HG02840 (cell line): ENCODE results near the gene GSAP.

Experiments
- ATAC-seq: cut with Tn5 transposase; IDR thresholded peaks from one replicate; pipeline ENCODE4 v1.9.1; 2021; ENCODE audit warnings: mild to moderate bottlenecking, moderate library complexity, moderate number of reproducible peaks; ENCODE audit not compliant: unreplicated experiment, low FRiP score

Gene GSAP

DNA sequence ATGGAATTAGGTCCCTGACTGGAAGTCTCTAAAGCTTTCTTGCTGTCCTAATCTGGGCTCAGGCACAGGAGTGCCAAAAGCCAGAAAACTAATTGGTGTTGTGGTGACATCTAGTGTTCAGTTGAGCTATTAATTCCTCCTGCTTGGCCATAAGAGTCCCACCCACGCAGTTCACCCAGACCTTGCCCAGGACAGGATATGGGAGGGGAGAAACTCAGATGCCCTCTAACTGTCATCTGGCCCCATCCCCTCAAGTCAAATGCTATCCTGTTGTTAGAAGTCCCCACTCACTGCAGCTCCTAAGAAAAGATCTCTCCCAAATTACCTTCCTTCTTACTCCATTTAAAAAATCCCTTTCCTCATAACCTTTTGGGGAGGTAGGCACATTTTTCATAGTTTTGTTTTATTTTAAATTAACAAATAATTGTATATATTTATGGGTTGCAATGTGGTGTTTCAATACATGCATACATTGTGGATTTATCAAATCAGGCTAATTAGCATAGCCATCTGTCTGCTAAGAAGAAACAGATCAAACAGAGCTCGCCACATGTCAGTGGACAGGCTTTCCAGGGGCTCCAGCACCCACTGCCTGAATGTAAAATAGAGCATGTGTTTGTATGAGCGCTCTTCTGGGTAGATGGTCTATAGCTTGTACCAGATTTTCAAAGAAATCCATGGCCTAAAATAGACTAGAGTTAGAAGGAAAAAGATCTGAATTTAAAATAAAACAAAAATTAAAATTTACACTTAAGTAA lies 84.0 kb downstream of the GSAP start:
- ATAC-seq = peak; percentile 51

DNA sequence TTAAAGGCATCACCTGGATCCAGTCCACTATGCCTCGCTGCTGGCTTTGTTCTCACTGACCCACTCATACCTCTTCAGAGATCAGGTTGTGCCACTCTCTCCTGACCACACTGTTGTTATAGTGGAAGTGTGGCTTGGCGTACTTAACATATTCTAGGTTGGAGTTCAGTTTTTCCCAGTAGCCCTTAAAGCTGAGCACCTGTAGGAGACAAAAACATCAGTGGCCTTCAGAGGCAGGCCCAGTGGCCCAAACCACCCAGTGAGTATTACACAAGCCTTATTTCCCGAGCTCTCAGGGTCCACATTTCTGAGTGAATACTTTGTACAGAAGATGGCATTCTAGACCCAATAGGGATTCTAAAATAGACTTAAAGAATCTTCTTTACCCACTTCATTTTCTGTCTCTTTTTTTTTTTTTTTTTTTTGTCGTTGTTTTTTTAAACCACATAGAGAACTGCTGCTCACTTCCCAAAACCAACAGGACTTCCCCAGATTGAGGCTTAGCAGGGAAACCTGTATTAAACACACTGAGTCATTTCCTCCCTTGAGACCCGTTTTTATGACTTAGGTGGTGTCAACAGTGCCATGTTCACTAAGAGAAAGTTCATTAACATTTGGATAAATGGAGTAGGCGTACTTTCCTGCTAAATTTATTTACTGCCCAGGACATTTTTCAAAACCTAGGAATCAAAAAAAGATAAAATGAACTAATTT lies 85.8 kb downstream of the GSAP start:
- peak; percentile 66 for ATAC-seq

DNA sequence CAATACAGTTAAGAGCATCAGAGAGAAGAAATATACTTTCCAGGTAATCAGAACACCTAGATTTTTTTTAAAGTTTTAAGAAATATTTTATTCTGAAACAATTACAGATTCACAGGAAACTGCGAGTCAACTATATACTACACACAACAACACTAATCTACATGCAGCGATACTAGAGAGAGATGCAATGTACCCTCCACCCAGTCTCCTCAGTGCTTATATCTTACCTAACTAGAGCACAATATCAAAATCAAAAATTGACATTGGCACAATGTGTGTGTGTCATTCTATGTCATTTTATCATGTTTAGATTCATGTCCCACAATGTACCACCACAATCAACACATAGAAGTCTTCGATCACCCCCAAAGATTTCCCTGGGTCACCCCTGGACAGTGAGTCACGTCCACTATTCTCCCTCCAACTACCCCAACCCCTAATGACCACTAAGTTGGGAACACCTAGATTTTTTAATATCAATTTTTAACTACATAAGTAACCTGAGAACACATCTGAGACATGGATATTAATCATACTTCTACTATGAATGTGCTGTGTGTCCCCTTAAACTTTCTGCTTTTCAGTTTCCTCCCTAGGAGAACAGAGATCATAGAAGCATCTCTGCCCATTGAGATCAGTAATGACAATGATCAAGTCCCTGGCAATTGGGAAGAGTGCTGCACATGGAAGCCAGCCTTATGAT lies 86.5 kb downstream of the GSAP start:
- ATAC-seq = peak; percentile 45

DNA sequence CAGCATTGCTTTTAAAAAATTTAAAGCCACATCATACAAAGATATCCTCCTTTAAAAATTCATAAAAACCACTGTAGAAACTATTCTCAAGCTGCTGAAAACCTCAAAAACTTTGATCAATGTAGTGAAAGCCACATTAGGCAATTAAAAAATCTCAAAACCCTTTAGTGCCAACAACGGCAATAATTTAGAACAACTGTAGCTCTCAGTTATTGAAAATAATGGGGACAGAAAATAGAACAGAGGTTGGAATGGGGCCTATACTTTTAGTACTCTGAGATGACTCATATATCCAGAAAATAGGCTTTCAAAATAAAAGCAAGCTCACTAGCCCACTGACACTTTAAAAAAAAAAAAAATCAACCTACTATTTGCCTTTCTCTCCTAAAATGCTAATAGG lies 87.5 kb downstream of the GSAP start:
- no peak for ATAC-seq

GRCh38 chr7:77327932-77328628 lies 88.1 kb downstream of the GSAP start:
- no peak for ATAC-seq

DNA sequence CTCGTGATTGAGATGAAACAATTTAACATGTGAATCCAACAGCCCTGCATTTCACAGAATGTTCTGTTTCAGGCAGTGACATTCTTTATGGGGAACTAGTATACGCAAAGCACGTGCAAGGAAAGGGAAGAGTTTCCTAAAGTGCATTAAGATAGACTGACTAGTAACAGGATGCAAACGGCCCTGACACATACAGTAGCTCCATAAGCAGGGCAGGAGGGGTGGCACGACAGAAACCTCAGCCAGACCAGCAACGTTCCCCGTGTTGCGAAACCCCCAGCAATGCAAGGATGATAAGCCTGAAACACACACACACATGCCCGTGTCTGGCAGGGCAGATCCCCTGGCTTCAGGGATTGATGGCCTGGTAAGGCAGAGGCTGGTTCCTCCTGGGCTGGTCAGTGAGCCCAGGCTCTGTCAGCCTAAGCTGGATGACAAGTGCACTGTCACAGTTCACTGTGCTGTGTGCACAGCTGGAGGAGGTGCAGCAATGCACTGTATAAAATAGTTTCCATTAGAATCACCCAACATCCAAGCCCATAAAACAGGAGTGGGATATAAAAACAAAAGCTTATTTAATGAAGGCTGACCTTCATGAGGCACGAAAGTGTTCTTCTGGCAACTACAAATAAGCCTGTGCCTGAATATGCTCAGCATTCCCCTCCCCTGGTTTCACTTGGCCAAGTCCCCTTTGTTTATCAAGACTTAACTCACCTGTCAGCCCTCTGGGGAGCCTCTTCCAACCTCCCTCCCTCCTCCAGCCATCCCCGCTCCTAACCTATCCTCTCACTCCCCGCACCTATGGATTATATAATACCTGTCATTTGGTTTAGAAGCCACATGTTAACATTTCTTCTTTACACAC lies 88.8 kb downstream of the GSAP start:
- ATAC-seq = no peak

DNA sequence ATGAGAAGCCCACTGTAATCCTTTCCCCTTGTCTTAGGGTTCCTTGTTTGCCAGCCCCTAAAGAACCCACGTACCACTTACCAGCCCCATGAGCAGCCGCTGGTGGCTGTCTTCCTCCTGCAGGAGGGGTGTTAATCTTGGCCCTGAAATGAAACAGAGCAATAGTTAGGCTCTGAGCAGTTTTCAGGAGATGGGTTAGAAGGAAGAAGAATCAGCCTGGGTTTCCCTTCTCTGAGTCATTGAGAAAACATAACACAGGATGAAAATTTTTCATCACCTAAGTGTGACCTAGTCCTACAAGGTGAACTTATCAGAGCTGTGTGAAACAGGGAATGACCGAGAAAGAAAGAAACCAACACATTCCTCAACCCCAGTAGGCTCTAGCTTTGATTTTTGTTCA lies 90.0 kb downstream of the GSAP start:
- ATAC-seq = no peak

- no peak for ATAC-seq
Measured at GRCh38 chr7:77321300-77321699, 94.8 kb downstream of the GSAP start.

DNA sequence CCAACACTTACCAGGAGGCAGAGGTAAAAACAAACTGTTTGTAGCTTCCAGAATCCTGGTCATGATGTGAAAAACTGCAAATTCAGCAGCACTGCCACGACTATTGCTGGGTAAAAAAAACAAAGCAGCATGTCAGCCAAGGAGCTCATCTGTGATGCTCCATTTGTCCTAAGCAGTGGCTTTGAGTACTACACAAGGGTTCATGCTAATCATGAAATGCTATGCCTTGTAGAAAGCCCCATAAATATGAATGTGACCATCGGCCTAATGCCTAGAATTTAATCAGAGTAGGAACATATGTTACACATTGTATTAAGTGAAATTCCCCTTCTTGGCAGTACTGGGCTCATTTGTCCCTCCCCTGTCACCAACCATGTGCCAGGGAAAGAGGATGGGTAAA lies 95.4 kb downstream of the GSAP start:
- no peak for ATAC-seq

DNA sequence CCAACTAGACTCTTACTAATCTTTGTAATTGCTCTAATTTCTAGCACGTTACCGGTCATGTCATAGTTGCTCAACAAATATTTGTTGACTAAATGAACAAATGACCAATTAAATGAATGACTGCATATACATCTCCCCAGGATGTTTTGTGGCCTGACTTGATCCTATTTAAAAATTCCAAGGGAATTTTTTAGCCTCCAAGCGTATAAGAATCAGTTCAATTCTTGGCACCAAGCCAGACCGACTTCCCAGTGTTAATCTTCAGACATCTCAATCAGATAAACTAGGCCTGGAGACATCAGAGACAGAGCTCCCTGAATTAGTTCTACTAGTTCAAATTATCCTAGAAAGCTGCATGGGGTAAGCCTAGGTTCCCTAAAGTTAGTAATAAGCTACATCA lies 96.0 kb downstream of the GSAP start:
- ATAC-seq = no peak

GRCh38 chr7:77318019-77318418 lies 98.1 kb downstream of the GSAP start:
- ATAC-seq = no peak

DNA sequence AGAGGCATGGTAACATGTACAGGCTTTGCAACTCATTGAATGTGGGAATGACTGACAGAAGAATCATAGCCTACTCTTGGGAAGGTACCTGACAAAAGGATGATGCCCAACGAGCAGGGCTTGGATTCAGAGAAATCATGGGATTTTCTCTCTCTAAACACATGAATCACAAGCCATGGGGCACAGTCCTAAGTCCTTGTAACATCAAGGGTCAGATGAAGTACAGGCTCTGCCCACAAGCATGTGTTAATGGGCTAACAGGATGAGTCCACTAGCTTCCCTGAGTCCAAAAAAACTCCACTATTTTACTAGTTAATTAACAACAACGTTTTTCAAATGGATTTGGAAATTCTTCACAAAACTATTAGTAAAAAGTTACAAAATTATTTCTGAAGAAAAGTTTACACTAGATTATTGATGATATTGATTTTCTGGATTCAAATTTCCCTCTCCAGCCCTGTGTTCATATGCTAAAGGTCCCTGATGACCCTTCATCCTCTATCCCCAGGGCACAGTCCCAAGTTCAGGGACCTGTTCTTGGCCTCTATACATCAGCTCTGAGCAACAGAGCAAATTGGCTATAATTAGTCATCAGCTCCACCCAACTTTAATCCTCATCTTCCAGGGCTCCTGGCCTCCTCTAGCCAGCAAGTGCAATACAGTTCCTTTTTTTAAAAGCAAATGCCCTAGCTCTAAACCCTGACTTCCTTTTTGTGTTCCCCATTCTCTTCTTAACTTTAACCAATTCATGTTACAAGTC lies 99.8 kb downstream of the GSAP start:
- ATAC-seq = no peak

- no peak for ATAC-seq
Measured at GRCh38 chr7:77315182-77315591, 101.0 kb downstream of the GSAP start.

GRCh38 chr7:77313876-77314480 lies 102.2 kb downstream of the GSAP start:
- ATAC-seq = no peak

DNA sequence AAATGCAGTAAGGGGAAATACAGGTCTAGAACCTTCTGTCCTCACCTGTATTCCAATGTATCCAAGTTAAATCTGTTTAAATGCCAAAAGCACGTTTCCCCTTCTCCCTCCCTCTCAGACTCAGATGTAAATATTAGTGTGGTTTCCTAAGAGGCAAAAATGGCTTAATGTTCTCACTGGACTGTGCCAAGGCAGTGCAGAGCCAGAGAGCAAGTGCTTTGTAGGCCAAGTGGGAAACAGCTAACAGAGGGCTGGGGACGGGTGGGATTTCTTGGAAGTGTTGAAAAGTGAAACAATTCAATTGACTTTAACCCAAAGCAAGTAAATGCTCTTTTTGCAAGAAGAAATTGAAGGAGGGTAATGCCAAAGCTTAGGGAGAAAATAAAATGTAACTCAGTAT lies 103.1 kb downstream of the GSAP start:
- no peak for ATAC-seq

- no peak for ATAC-seq
Measured at GRCh38 chr7:77310982-77311381, 105.2 kb downstream of the GSAP start.

DNA sequence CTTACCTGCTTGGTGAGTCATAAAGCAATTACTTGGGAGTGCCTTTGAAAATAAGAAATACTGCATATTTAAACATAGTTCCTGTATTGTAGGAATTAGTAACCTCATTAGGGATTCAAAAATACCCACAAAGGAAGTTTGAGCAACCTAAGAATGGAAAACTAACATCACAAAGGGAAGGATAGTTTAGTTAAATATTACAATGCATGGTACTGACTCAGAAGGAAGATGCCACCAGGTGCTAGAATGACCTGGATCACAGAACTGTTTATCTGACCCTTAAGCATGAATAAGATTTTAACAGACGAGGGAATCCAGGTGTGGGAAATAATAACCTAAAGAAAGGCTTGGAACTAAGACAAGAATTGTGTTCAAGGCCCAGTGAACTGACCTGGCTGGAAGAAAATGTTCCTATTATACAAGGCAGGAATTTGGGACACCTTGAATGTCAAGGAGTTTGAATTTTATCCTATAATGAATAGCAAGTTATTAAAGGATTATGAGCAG lies 106.4 kb downstream of the GSAP start:
- no peak for ATAC-seq

DNA sequence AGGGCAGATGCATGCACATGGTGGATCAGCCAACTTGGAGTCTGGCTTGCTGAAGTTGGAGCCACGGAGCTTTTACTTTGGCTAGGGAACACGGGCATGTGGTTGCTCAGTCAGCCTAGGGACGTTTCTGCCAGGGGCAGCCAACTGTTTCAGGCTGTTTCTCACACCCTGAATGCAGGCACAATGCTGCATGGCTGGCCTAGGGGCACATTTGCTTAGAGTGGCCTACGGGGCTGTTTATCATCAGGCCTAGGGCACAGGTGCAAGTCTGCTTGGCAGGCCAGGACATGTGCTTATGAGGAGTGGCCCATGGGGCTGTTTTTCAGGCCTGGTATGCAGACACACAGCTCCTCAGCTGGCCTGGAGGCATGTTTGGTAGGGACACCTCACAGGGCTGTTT lies 107.4 kb downstream of the GSAP start:
- no peak for ATAC-seq
